Measurements from ENCODE around the gene ICA1L. TPM values are rescaled to one million over a fixed set of nuclear protein-coding genes. Genes with fewer than 3 reads are reported as not detected.

ICA1L gene
- total RNA-seq, 1 experiment from 2014 or later: 3.2 TPM

- no peak overlapping the region for H3K4me3 ChIP-seq (ENCODE audit: low read depth, low read length, poor library complexity, severe bottlenecking)
- TF ChIP-seq CTCF (conservative IDR thresholded peaks at IDR 0.05; ENCODE audit: low read depth, low read length) (no peak), EZH2 (IDR thresholded peaks at IDR 0.05; ENCODE audit: borderline replicate concordance, low read depth, low read length, poor library complexity, severe bottlenecking) (no peak)
- H3K27me3 ChIP-seq (replicated peaks; ENCODE audit: insufficient read depth, low read depth, low read length, poor library complexity): no peaks in the 10 kb centered on the region
- ChIA-PET CTCF (interaction anchor here (0.6 kb wide), 1 partner anchor 23 kb away, joined by 3 read pairs; no protein-coding TSS in a partner anchor), POLR2A (ENCODE audit: low non-redundant PET) (no interaction called here)
- intact Hi-C loops (cut with micrococcal nuclease; ENCODE audit: unreplicated experiment): no loop called here
- H3K4me1 ChIP-seq (ENCODE audit: insufficient read depth, low read length, poor library complexity, severe bottlenecking): no peaks in the 10 kb centered on the region
- no peaks in the 10 kb centered on the region for H3K36me3 ChIP-seq (ENCODE audit: insufficient read depth, low read length, poor library complexity, severe bottlenecking)
- BruUV-seq (replicated peaks): no TSS peak
- no peak overlapping the region for H3K27ac ChIP-seq (ENCODE audit: low read depth, low read length, poor library complexity, severe bottlenecking)
- no peaks in the 10 kb centered on the region for H3K9me3 ChIP-seq (ENCODE audit: low read depth, low read length, poor library complexity, severe bottlenecking)
- no peak for DNase-seq (ENCODE audit: low spot score)
These were observed 22.8 kb downstream of the ICA1L start for GRCh38 chr2:202848813-202849212.

- Histone ChIP-seq H3K4me3 (ENCODE audit: low read depth, low read length, poor library complexity, severe bottlenecking) (no peak overlapping the region), H3K27ac (ENCODE audit: low read depth, low read length, poor library complexity, severe bottlenecking) (no peak overlapping the region), H3K36me3 (ENCODE audit: insufficient read depth, low read length, poor library complexity, severe bottlenecking) (no peaks in the 10 kb centered on the region), H3K27me3 (replicated peaks; ENCODE audit: insufficient read depth, low read depth, low read length, poor library complexity) (no peaks in the 10 kb centered on the region), H3K4me1 (ENCODE audit: insufficient read depth, low read length, poor library complexity, severe bottlenecking) (no peaks in the 10 kb centered on the region), H3K9me3 (ENCODE audit: low read depth, low read length, poor library complexity, severe bottlenecking) (peaks cover 2% of the 10 kb centered on the region)
- intact Hi-C loops (cut with micrococcal nuclease; ENCODE audit: unreplicated experiment): no loop called here
- no TSS peak for BruUV-seq (replicated peaks)
- CTCF ChIA-PET: interaction anchor here (0.6 kb wide), 1 partner anchor 8 kb away, joined by 5 read pairs; no protein-coding TSS in a partner anchor
- POLR2A ChIA-PET (ENCODE audit: low non-redundant PET): no interaction called here
- no peak for TF ChIP-seq EZH2 (IDR thresholded peaks at IDR 0.05; ENCODE audit: borderline replicate concordance, low read depth, low read length, poor library complexity, severe bottlenecking)
- TF ChIP-seq CTCF (conservative IDR thresholded peaks at IDR 0.05; ENCODE audit: low read depth, low read length): no peak
- no peak for DNase-seq (ENCODE audit: low spot score)
These were observed 23.7 kb downstream of the ICA1L start for GRCh38 chr2:202847693-202848524.

GRCh38 chr2:202844656-202845055, 26.9 kb downstream of the ICA1L start:
- H3K4me3 ChIP-seq (ENCODE audit: low read depth, low read length, poor library complexity, severe bottlenecking): no peak overlapping the region
- no peaks in the 10 kb centered on the region for H3K4me1 ChIP-seq (ENCODE audit: insufficient read depth, low read length, poor library complexity, severe bottlenecking)
- ChIA-PET CTCF (no interaction called here), POLR2A (ENCODE audit: low non-redundant PET) (no interaction called here)
- no peaks in the 10 kb centered on the region for H3K36me3 ChIP-seq (ENCODE audit: insufficient read depth, low read length, poor library complexity, severe bottlenecking)
- H3K9me3 ChIP-seq (ENCODE audit: low read depth, low read length, poor library complexity, severe bottlenecking): peaks cover 4% of the 10 kb centered on the region
- H3K27me3 ChIP-seq (replicated peaks; ENCODE audit: insufficient read depth, low read depth, low read length, poor library complexity): no peaks in the 10 kb centered on the region
- no peak for TF ChIP-seq CTCF (conservative IDR thresholded peaks at IDR 0.05; ENCODE audit: low read depth, low read length)
- TF ChIP-seq EZH2 (IDR thresholded peaks at IDR 0.05; ENCODE audit: borderline replicate concordance, low read depth, low read length, poor library complexity, severe bottlenecking): no peak
- no peak for DNase-seq (ENCODE audit: low spot score)
- intact Hi-C loops (cut with micrococcal nuclease; ENCODE audit: unreplicated experiment): no loop called here
- no TSS peak for BruUV-seq (replicated peaks)
- no peak overlapping the region for H3K27ac ChIP-seq (ENCODE audit: low read depth, low read length, poor library complexity, severe bottlenecking)

Measured in A673 (cell line).